HepG2 (cell line): ENCODE measurements around the gene FBXO33. TPM values are rescaled to one million over a fixed set of nuclear protein-coding genes. Genes with fewer than 3 reads are reported as not detected.

ENCODE experiments used
- ATAD3A ChIP-seq: sonication (generic); formaldehyde crosslinking; IDR thresholded peaks from 2 replicates; pipeline ENCODE4 v1.4.0; 2020; ENCODE audit warnings: missing genetic modification reagents
- CENPBD1 ChIP-seq: sonication (generic); formaldehyde crosslinking; IDR thresholded peaks from 2 replicates; pipeline ENCODE4 v1.8.0; 2022; ENCODE audit warnings: missing genetic modification reagents, low read depth, mild to moderate bottlenecking, borderline replicate concordance
- ELF4 ChIP-seq: sonication (generic); formaldehyde crosslinking; IDR thresholded peaks from 2 replicates; pipeline ENCODE4 v1.5.0; 2020; ENCODE audit warnings: missing genetic modification reagents, mild to moderate bottlenecking, moderate library complexity, borderline replicate concordance
- HMG20B ChIP-seq: conservative IDR thresholded peaks from 2 replicates; pipeline ENCODE4 v1.6.1; 2016; ENCODE audit warnings: missing genetic modification reagents, missing compliant biosample characterization
- KLF9 ChIP-seq: IDR thresholded peaks from 2 replicates; pipeline ENCODE4 v1.6.1; 2016; ENCODE audit warnings: low read depth
- PAX8 ChIP-seq: sonication (generic); formaldehyde crosslinking; IDR thresholded peaks from 2 replicates; pipeline ENCODE4 v1.8.0; 2022; ENCODE audit warnings: mild to moderate bottlenecking, missing genetic modification reagents, borderline replicate concordance
- STAG1 ChIP-seq: sonication (generic); formaldehyde crosslinking; IDR thresholded peaks from 2 replicates; pipeline ENCODE4 v1.4.0; 2020; ENCODE audit warnings: missing genetic modification reagents
- TARDBP ChIP-seq: sonication (generic); formaldehyde crosslinking; IDR thresholded peaks from 2 replicates; pipeline ENCODE4 v1.8.0; 2022; ENCODE audit warnings: mild to moderate bottlenecking, missing genetic modification reagents
- TEAD3 ChIP-seq: optimal IDR thresholded peaks from 2 replicates; pipeline ENCODE3; 2016; ENCODE audit warnings: borderline replicate concordance
- ZFAT ChIP-seq: sonication (generic); formaldehyde crosslinking; conservative IDR thresholded peaks from 2 replicates; pipeline ENCODE4 v1.8.1; 2023; ENCODE audit warnings: missing genetic modification reagents, inconsistent platforms
- ZNF24 ChIP-seq: fragments of 450-650 bp; IDR thresholded peaks from 2 replicates; pipeline ENCODE4 v1.6.1; 2017; ENCODE audit warnings: antibody characterized with exemption, mild to moderate bottlenecking
- ZNF251 ChIP-seq: sonication (generic); formaldehyde crosslinking; IDR thresholded peaks from 2 replicates; pipeline ENCODE4 v1.9.0; 2021; ENCODE audit warnings: mild to moderate bottlenecking, missing genetic modification reagents
- ZNF292 ChIP-seq: sonication (generic); formaldehyde crosslinking; IDR thresholded peaks from 2 replicates; pipeline ENCODE4 v1.8.1; 2022; ENCODE audit warnings: mild to moderate bottlenecking, low read depth, missing genetic modification reagents, borderline replicate concordance
- ZNF33B ChIP-seq: sonication (generic); formaldehyde crosslinking; IDR thresholded peaks from 2 replicates; pipeline ENCODE4 v1.5.1; 2020; ENCODE audit warnings: mild to moderate bottlenecking, missing genetic modification reagents
- ZNF703 ChIP-seq: sonication (generic); formaldehyde crosslinking; IDR thresholded peaks from 2 replicates; pipeline ENCODE4 v1.5.1; 2020; ENCODE audit warnings: missing genetic modification reagents, mild to moderate bottlenecking, moderate library complexity, borderline replicate concordance
- ZNF766 ChIP-seq: sonication (generic); formaldehyde crosslinking; IDR thresholded peaks from 2 replicates; pipeline ENCODE4 v1.5.0; 2020; ENCODE audit warnings: missing genetic modification reagents, borderline replicate concordance
- ZNF841 ChIP-seq: sonication (generic); formaldehyde crosslinking; IDR thresholded peaks from 2 replicates; pipeline ENCODE4 v1.8.1; 2023; ENCODE audit warnings: missing genetic modification reagents, borderline replicate concordance
- ZNF878 ChIP-seq: sonication (generic); formaldehyde crosslinking; IDR thresholded peaks from 2 replicates; pipeline ENCODE4 v1.8.1; 2023; ENCODE audit warnings: mild to moderate bottlenecking, missing genetic modification reagents, moderate library complexity
- polyA plus RNA-seq, 8 experiments: library from polyadenylated mRNA; depleted of rRNA in 3 of 8; stranded (reverse) in 7 of 8; unstranded in 1 of 8; fragments of >200 nt; fragmentation: Illumina TruSeq in 4 of 8; extraction: Trizol in 4 of 8; gene quantifications; 2 replicates each; pipeline versions ENCODE4 v1.2.1 to v1.2.3, GENCODE V29; 2011 to 2016; ENCODE audit warnings: low read depth in 4 of 8, missing spikeins in 1 of 8, mixed read lengths in 1 of 8; ENCODE audit not compliant: insufficient read depth in 1 of 8
- total RNA-seq, 5 experiments: library from RNA; depleted of rRNA; stranded (reverse); fragments of >200 nt; fragmentation: Illumina TruSeq; extraction: Trizol; gene quantifications; 2 replicates each; pipeline ENCODE4 v1.2.3, GENCODE V29; 2016; ENCODE audit warnings: low read depth in 1 of 5
- TF ChIP-seq, protein P1 (sequence below): sonication (generic); formaldehyde crosslinking; IDR thresholded peaks from 2 replicates; pipeline ENCODE4 v1.5.0; 2020; ENCODE audit warnings: missing genetic modification reagents
- TF ChIP-seq, protein P2 (sequence below), 2 experiments: fragments of 450-650 bp in 1 of 2; sonication (generic) in 1 of 2; formaldehyde crosslinking; IDR thresholded peaks; 2 replicates each; pipeline versions ENCODE4 v1.5.0 to v1.8.0; 2020 to 2022; ENCODE audit warnings: mild to moderate bottlenecking in 1 of 2, missing genetic modification reagents in 1 of 2
- TF ChIP-seq, protein P3 (sequence below): sonication (generic); formaldehyde crosslinking; IDR thresholded peaks from 2 replicates; pipeline ENCODE4 v1.5.0; 2020; ENCODE audit warnings: mild to moderate bottlenecking, missing genetic modification reagents
- TF ChIP-seq, protein P4 (sequence below): sonication (generic); formaldehyde crosslinking; IDR thresholded peaks from 2 replicates; pipeline ENCODE4 v1.5.1; 2020; ENCODE audit warnings: missing genetic modification reagents, mild to moderate bottlenecking, borderline replicate concordance

The FBXO33 gene
- total and polyA plus RNA-seq, 2 of the 13 experiments (the other 11 are each of a cell fraction or from before 2014, with no cell fraction given), result 15.5 to 16.9 TPM

GRCh38 chr14:39432619-39433451 is 602 bp upstream of the FBXO33 start (continued):
- peak; percentile 81 for TF ChIP-seq ELF4 (CRISPR knock-in tag)
- TF ChIP-seq, protein P1, sequence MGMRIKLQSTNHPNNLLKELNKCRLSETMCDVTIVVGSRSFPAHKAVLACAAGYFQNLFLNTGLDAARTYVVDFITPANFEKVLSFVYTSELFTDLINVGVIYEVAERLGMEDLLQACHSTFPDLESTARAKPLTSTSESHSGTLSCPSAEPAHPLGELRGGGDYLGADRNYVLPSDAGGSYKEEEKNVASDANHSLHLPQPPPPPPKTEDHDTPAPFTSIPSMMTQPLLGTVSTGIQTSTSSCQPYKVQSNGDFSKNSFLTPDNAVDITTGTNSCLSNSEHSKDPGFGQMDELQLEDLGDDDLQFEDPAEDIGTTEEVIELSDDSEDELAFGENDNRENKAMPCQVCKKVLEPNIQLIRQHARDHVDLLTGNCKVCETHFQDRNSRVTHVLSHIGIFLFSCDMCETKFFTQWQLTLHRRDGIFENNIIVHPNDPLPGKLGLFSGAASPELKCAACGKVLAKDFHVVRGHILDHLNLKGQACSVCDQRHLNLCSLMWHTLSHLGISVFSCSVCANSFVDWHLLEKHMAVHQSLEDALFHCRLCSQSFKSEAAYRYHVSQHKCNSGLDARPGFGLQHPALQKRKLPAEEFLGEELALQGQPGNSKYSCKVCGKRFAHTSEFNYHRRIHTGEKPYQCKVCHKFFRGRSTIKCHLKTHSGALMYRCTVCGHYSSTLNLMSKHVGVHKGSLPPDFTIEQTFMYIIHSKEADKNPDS (CRISPR knock-in tag), result peak; percentile 91; the same call in 1 of the 2 replicates
- TF ChIP-seq, protein P2, sequence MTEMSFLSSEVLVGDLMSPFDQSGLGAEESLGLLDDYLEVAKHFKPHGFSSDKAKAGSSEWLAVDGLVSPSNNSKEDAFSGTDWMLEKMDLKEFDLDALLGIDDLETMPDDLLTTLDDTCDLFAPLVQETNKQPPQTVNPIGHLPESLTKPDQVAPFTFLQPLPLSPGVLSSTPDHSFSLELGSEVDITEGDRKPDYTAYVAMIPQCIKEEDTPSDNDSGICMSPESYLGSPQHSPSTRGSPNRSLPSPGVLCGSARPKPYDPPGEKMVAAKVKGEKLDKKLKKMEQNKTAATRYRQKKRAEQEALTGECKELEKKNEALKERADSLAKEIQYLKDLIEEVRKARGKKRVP (CRISPR knock-in tag; IDR thresholded peaks at IDR 0.05), result peak in 1 of 2 experiments; percentile 82; a peak in 2 of 4 replicates
- peak; percentile 72; the same call in 1 of the 2 replicates for TF ChIP-seq ZNF766 (CRISPR knock-in tag)
- TF ChIP-seq ZNF251 (CRISPR knock-in tag), result peak; percentile 84; the same call in 1 of the 2 replicates
- TF ChIP-seq ZNF841 (CRISPR knock-in tag), result no peak
- peak; percentile 21 for TF ChIP-seq ZNF33B (CRISPR knock-in tag)
- no peak; the same call in 1 of the 2 replicates for TF ChIP-seq ZNF703 (CRISPR knock-in tag)
- TF ChIP-seq, protein P3, sequence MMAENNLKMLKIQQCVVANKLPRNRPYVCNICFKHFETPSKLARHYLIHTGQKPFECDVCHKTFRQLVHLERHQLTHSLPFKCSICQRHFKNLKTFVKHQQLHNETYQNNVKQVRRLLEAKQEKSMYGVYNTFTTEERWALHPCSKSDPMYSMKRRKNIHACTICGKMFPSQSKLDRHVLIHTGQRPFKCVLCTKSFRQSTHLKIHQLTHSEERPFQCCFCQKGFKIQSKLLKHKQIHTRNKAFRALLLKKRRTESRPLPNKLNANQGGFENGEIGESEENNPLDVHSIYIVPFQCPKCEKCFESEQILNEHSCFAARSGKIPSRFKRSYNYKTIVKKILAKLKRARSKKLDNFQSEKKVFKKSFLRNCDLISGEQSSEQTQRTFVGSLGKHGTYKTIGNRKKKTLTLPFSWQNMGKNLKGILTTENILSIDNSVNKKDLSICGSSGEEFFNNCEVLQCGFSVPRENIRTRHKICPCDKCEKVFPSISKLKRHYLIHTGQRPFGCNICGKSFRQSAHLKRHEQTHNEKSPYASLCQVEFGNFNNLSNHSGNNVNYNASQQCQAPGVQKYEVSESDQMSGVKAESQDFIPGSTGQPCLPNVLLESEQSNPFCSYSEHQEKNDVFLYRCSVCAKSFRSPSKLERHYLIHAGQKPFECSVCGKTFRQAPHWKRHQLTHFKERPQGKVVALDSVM (CRISPR knock-in tag), result peak; percentile 69
- TF ChIP-seq ZFAT (CRISPR knock-in tag), result peak; percentile 73; the same call in 1 of the 2 replicates
- TF ChIP-seq, protein P4, sequence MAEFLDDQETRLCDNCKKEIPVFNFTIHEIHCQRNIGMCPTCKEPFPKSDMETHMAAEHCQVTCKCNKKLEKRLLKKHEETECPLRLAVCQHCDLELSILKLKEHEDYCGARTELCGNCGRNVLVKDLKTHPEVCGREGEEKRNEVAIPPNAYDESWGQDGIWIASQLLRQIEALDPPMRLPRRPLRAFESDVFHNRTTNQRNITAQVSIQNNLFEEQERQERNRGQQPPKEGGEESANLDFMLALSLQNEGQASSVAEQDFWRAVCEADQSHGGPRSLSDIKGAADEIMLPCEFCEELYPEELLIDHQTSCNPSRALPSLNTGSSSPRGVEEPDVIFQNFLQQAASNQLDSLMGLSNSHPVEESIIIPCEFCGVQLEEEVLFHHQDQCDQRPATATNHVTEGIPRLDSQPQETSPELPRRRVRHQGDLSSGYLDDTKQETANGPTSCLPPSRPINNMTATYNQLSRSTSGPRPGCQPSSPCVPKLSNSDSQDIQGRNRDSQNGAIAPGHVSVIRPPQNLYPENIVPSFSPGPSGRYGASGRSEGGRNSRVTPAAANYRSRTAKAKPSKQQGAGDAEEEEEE, result peak; percentile 94; the same call in 1 of the 2 replicates
- TF ChIP-seq ZNF24, result no peak
- peak; percentile 88 for TF ChIP-seq HMG20B (CRISPR knock-in tag)
- no peak for TF ChIP-seq CENPBD1 (CRISPR knock-in tag)
- TF ChIP-seq ATAD3A (CRISPR knock-in tag), result peak; percentile 26; the same call in 1 of the 2 replicates
- peak; percentile 57; the same call in 1 of the 2 replicates for TF ChIP-seq PAX8 (CRISPR knock-in tag)
- no peak for TF ChIP-seq ZNF878
- TF ChIP-seq ZNF292 (CRISPR knock-in tag), result peak; percentile 85
- no peak; the same call in none of the 2 replicates for TF ChIP-seq KLF9 (CRISPR knock-in tag)
- peak; percentile 63 for TF ChIP-seq STAG1
- peak; percentile 85 for TF ChIP-seq TEAD3 (CRISPR knock-in tag)
- TF ChIP-seq TARDBP (CRISPR knock-in tag), result peak; percentile 85
